ENCODE results near the gene NEUROG1.

NEUROG1 gene

GRCh38 chr5:135565725-135566421 lies 30.1 kb upstream of the NEUROG1 start:
- in situ Hi-C loops (cut with MboI; ENCODE audit: low sequenced_read_pairs): loop anchor here (10.0 kb wide), 1 partner anchor 269 kb away; the partner anchor contains the start of gene SLC25A48

GRCh38 chr5:135565266-135565665 lies 29.5 kb upstream of the NEUROG1 start:
- in situ Hi-C loops (cut with MboI; ENCODE audit: low sequenced_read_pairs): loop anchor here (10.0 kb wide), 1 partner anchor 270 kb away; the partner anchor contains the start of gene SLC25A48

DNA sequence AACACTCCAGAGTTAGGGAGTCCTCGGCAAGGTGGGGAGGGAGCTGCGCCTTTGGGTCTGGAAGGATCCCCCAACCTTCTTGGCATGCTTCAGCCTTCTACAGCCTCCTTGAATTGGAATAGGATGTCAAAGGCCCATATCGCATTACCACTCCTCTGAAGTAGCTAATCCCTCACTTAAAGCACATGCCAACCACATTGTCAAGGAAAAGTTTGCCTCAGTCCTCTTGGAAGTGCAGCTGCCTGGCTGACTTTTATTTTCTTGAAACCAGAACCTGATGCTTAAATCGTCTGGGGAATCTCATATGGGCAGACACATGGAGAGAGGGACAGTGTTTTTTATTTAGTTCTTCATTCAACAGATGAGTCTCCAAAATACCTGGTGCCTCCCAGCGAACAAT lies 28.6 kb upstream of the NEUROG1 start:
- in situ Hi-C loops (cut with MboI; ENCODE audit: low sequenced_read_pairs): loop anchor here (10.0 kb wide), 1 partner anchor 270 kb away; the partner anchor contains the start of gene SLC25A48

GRCh38 chr5:135561266-135561665 lies 25.5 kb upstream of the NEUROG1 start:
- in situ Hi-C loops (cut with MboI; ENCODE audit: low sequenced_read_pairs): loop anchor here (10.0 kb wide), 1 partner anchor 274 kb away; the partner anchor contains the start of gene SLC25A48

DNA sequence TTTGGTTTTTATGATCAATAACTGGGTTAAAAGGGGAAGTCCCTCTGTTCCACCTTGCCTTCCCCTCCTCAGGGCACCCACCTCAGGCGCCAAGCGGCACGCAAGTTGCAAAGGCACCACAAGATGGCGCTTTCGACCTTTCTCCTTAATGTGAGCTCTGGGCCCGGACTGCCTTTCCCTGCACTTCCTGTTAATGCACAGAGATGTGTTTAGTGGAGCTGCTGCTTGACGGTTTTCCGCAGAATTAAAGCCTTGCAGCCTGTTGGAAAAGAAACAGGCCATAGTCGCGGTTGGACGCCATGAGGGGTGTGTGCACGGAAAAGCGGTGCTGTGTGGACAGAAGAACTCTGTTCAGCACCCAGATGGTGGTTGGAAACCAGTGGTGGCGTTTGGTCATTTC lies 25.1 kb upstream of the NEUROG1 start:
- in situ Hi-C loops (cut with MboI; ENCODE audit: low sequenced_read_pairs): loop anchor here (10.0 kb wide), 1 partner anchor 274 kb away; the partner anchor contains the start of gene SLC25A48

GRCh38 chr5:135559354-135559753 lies 23.6 kb upstream of the NEUROG1 start:
- in situ Hi-C loops (cut with MboI; ENCODE audit: low sequenced_read_pairs): loop anchor here (10.0 kb wide), 1 partner anchor 95 kb away; no protein-coding TSS in a partner anchor

GRCh38 chr5:135557076-135557838 lies 21.5 kb upstream of the NEUROG1 start:
- in situ Hi-C loops (cut with MboI; ENCODE audit: low sequenced_read_pairs): loop anchor here (10.0 kb wide), 1 partner anchor 92 kb away; no protein-coding TSS in a partner anchor

GRCh38 chr5:135556620-135557019 lies 20.9 kb upstream of the NEUROG1 start:
- in situ Hi-C loops (cut with MboI; ENCODE audit: low sequenced_read_pairs): loop anchor here (10.0 kb wide), 1 partner anchor 92 kb away; no protein-coding TSS in a partner anchor

- in situ Hi-C loops (cut with MboI; ENCODE audit: low sequenced_read_pairs): loop anchor here (10.0 kb wide), 1 partner anchor 91 kb away; no protein-coding TSS in a partner anchor
Measured at GRCh38 chr5:135555530-135555929, 19.8 kb upstream of the NEUROG1 start.

GRCh38 chr5:135553688-135554462 lies 18.1 kb upstream of the NEUROG1 start:
- in situ Hi-C loops (cut with MboI; ENCODE audit: low sequenced_read_pairs): loop anchor here (10.0 kb wide), 1 partner anchor 89 kb away; no protein-coding TSS in a partner anchor

- in situ Hi-C loops (cut with MboI; ENCODE audit: low sequenced_read_pairs): loop anchor here (10.0 kb wide), 1 partner anchor 87 kb away; no protein-coding TSS in a partner anchor
Measured at GRCh38 chr5:135551593-135552447, 16.1 kb upstream of the NEUROG1 start.

DNA sequence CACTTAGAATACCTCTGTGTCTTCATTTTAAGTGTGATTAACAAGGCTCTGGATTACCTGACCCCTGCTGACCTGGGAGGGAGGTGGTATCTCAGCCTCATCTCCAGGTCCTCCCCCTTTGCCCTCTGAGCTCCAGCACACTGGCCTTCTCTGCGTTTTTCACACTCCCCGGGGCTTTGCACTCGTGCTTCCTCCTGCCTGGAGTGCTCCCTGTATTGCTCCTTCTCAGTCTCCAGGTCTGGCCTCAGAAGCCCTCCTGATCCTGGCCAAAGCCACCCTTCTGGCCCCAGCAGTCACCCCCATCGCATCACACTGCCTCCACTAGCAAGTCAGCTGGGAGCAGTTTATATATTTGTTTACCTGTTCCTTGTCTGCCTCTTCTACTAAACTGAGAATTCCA lies 13.6 kb upstream of the NEUROG1 start:
- in situ Hi-C loops (cut with MboI; ENCODE audit: low sequenced_read_pairs): no loop called here

DNA sequence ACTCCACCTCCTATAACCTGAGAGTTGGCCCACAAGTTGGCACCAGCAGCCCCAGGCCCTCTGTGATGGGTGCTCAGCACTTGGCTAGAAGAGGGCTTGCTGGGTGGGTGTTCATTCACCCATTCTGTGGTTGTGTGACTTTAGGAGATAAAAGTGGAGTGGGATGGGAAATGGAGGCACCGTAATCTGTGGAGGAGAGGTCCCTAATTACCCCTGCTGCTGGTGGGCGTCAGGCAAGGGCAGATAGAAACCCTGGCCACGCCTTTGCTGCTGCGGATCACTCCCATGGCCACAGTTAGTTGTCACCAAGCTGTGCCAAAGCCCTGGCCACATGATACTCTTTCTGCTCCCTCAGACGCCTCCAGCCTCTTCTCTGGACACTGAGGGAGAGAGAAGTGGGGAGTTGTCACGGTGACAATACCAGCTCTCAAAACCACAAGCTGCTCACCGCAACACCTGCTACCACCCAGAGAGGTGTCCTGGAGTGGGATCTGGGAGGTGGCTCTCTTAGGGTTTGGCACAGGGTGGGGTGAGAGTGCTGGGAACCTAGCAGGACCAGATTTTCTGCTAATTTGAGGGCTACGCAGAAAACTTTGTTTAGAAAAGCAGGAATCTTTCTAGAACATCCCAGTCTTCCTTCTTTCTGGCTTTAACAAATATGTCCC lies 12.0 kb upstream of the NEUROG1 start:
- in situ Hi-C loops (cut with MboI; ENCODE audit: low sequenced_read_pairs): no loop called here

- in situ Hi-C loops (cut with MboI; ENCODE audit: low sequenced_read_pairs): no loop called here
Measured at GRCh38 chr5:135546912-135547311, 11.1 kb upstream of the NEUROG1 start.

GRCh38 chr5:135546101-135546500 lies 10.3 kb upstream of the NEUROG1 start:
- in situ Hi-C loops (cut with MboI; ENCODE audit: low sequenced_read_pairs): no loop called here

DNA sequence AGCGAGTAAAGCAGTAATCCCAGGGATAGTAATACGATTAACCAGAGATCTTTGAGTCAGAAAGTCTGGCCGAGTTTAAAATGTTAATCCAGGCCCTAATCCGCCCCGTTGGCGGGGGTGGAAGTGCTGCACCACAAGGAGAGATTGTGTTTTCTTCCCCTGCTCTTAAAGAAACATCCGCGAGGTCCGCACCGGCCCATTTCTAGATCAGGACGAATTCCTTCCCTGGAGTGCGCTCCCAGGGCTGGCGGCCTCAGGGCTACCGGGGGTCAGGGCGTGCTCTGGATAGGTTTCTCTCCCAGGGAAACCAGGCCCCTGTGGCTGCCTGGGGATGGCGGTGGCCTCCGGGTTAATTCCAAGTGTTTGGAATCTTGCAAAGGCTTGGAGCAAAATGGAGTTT lies 9.3 kb upstream of the NEUROG1 start:
- in situ Hi-C loops (cut with MboI; ENCODE audit: low sequenced_read_pairs): no loop called here

GRCh38 chr5:135543485-135544304 lies 7.9 kb upstream of the NEUROG1 start:
- in situ Hi-C loops (cut with MboI; ENCODE audit: low sequenced_read_pairs): no loop called here

- in situ Hi-C loops (cut with MboI; ENCODE audit: low sequenced_read_pairs): no loop called here
Measured at GRCh38 chr5:135543001-135543484, 7.3 kb upstream of the NEUROG1 start.
